ENCODE measurements around the gene TXNL4A.

The TXNL4A gene

GRCh38 chr18:79989195-79989497 is 783 bp upstream of the TXNL4A start:
- TF ChIP-seq EZH2phosphoT487 (IDR thresholded peaks at IDR 0.05; ENCODE audit: borderline replicate concordance, low read length) (no peak), CTCF (IDR thresholded peaks at IDR 0.05; ENCODE audit: low read depth, low read length, poor library complexity, severe bottlenecking) (no peak)
- H3K27ac ChIP-seq (ENCODE audit: low read depth, low read length): no peak overlapping the region
- H3K79me2 ChIP-seq (ENCODE audit: control insufficient read depth, low read length): peaks cover 51% of the 10 kb centered on the region
- H3K9me2 ChIP-seq (replicated peaks; ENCODE audit: control insufficient read depth, low read length): no peaks in the 10 kb centered on the region
- peak overlapping the region; percentile 74 for H3K4me2 ChIP-seq (ENCODE audit: low read length)
- H3K27me3 ChIP-seq (ENCODE audit: control insufficient read depth, low read length): peaks cover 11% of the 10 kb centered on the region
- H3K4me1 ChIP-seq (ENCODE audit: control insufficient read depth, low read length): peaks cover 26% of the 10 kb centered on the region
- no peaks in the 10 kb centered on the region for H3K9me3 ChIP-seq (ENCODE audit: control insufficient read depth, insufficient read depth, low read length)
- H4K20me1 ChIP-seq (ENCODE audit: control insufficient read depth, insufficient read depth, low read depth, low read length): peaks cover 33% of the 10 kb centered on the region; the same call in 1 of the 2 replicates
- H3K36me3 ChIP-seq (ENCODE audit: control insufficient read depth, low read length): peaks cover 38% of the 10 kb centered on the region
- no peaks in the 10 kb centered on the region for H3F3A ChIP-seq (ENCODE audit: control insufficient read depth, insufficient read depth)
- H3K4me3 ChIP-seq (ENCODE audit: low read length): peak overlapping the region; percentile 93

GRCh38 chr18:79988071-79988450 is 302 bp downstream of the TXNL4A start:
- H3K9me2 ChIP-seq (replicated peaks; ENCODE audit: control insufficient read depth, low read length): no peaks in the 10 kb centered on the region
- H3K9me3 ChIP-seq (ENCODE audit: control insufficient read depth, insufficient read depth, low read length): no peaks in the 10 kb centered on the region
- no peaks in the 10 kb centered on the region for H3F3A ChIP-seq (ENCODE audit: control insufficient read depth, insufficient read depth)
- H3K79me2 ChIP-seq (ENCODE audit: control insufficient read depth, low read length): peaks cover 62% of the 10 kb centered on the region
- peak overlapping the region; percentile 74 for H3K4me2 ChIP-seq (ENCODE audit: low read length)
- H3K27ac ChIP-seq (ENCODE audit: low read depth, low read length): peak overlapping the region; percentile 71
- no peak for TF ChIP-seq EZH2phosphoT487 (IDR thresholded peaks at IDR 0.05; ENCODE audit: borderline replicate concordance, low read length)
- peak; percentile 64 for TF ChIP-seq CTCF (IDR thresholded peaks at IDR 0.05; ENCODE audit: low read depth, low read length, poor library complexity, severe bottlenecking)
- H3K36me3 ChIP-seq (ENCODE audit: control insufficient read depth, low read length): peaks cover 49% of the 10 kb centered on the region
- peak overlapping the region; percentile 93 for H3K4me3 ChIP-seq (ENCODE audit: low read length)
- H4K20me1 ChIP-seq (ENCODE audit: control insufficient read depth, insufficient read depth, low read depth, low read length): peaks cover 43% of the 10 kb centered on the region; the same call in 1 of the 2 replicates
- H3K27me3 ChIP-seq (ENCODE audit: control insufficient read depth, low read length): peaks cover 2% of the 10 kb centered on the region
- peaks cover 28% of the 10 kb centered on the region for H3K4me1 ChIP-seq (ENCODE audit: control insufficient read depth, low read length)

- H3K4me3 ChIP-seq (ENCODE audit: low read length): peak overlapping the region; percentile 93
- TF ChIP-seq CTCF (IDR thresholded peaks at IDR 0.05; ENCODE audit: low read depth, low read length, poor library complexity, severe bottlenecking) (no peak), EZH2phosphoT487 (IDR thresholded peaks at IDR 0.05; ENCODE audit: borderline replicate concordance, low read length) (no peak)
- peaks cover 28% of the 10 kb centered on the region for H3K4me1 ChIP-seq (ENCODE audit: control insufficient read depth, low read length)
- H3K27me3 ChIP-seq (ENCODE audit: control insufficient read depth, low read length): no peaks in the 10 kb centered on the region
- H3K4me2 ChIP-seq (ENCODE audit: low read length): peak overlapping the region; percentile 74
- H3K27ac ChIP-seq (ENCODE audit: low read depth, low read length): peak overlapping the region; percentile 71
- H4K20me1 ChIP-seq (ENCODE audit: control insufficient read depth, insufficient read depth, low read depth, low read length): peaks cover 47% of the 10 kb centered on the region; the same call in 1 of the 2 replicates
- H3K9me3 ChIP-seq (ENCODE audit: control insufficient read depth, insufficient read depth, low read length): no peaks in the 10 kb centered on the region
- H3K79me2 ChIP-seq (ENCODE audit: control insufficient read depth, low read length): peaks cover 66% of the 10 kb centered on the region
- peaks cover 54% of the 10 kb centered on the region for H3K36me3 ChIP-seq (ENCODE audit: control insufficient read depth, low read length)
- no peaks in the 10 kb centered on the region for H3F3A ChIP-seq (ENCODE audit: control insufficient read depth, insufficient read depth)
- no peaks in the 10 kb centered on the region for H3K9me2 ChIP-seq (replicated peaks; ENCODE audit: control insufficient read depth, low read length)
These were observed 797 bp downstream of the TXNL4A start for GRCh38 chr18:79987566-79987965.
